ENCODE results near the gene A4GNT.
"Not testable (repeated sequence)": the region's sequence is repeated elsewhere in the genome, so short reads cannot be mapped to it uniquely, and the experiment has no call there.

A4GNT gene

DNA sequence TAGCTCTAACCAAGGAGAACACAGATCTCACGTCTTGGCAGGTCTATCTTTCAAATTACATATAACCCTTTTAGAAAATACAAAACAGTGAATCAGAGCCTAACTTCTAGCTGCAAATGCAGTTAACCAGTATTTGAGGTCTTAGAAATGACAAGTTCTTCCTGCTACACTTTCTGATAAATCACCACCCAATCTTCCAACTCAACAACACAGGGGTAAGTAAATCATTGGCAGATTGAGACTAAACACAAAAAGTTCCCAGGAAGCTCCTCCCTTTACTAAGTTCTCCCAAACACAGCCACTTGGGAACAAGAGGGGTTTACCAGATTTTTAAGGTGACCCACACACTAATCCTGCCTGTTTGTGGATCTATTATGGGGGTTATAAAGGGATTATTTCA, at the start of gene A4GNT:
A4GNT (minus strand) TSS at position 152 of the 400 bp plus-strand sequence. CDS start 1,134 bp downstream, outside the sequence.
- no peak for DNase-seq (ENCODE audit: low spot score)

GRCh38 chr3:138180375-138181029, 48.3 kb upstream of the A4GNT start:
- no peak for DNase-seq (ENCODE audit: low spot score)

DNA sequence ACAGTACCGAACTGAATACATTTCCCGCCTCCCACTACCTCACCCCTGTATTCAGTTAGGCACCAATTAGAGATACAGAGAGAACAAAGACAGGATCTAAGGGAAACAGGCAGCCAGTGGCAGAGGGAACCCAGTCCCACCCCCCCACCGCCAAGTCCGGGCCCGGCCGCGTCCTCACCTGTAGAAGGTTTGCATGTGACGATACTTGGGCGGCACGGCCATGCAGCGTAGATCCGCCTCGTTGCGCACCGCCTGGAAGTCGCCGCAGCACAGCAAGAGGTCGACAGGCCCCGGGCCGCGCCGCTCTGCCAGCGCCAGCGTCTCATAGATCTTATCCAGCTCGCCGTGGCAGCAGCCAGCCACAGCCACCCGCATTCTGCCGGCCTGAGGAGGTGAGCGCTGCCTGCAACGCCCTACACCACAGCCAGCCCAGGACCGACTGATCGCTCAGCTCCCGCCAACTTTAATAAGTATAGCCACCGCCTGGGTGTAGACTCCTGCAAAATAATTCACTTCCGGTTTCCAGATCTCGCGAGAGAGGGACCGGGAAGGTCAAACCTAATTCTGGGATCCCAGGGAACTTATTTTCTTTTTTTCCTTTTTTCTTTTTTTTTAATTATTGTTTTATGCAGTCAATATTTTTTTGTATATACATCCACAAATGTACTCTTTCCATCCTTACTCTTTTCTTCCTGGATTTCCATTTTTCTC, 42.4 kb upstream of the A4GNT start, which contains the start of gene DBR1:
DBR1 (minus strand) TSS at position 501 of the 711 bp plus-strand sequence; CDS start at position 375, 126 bp downstream.
- DNase-seq (ENCODE audit: low spot score): peak; percentile 85

DNA sequence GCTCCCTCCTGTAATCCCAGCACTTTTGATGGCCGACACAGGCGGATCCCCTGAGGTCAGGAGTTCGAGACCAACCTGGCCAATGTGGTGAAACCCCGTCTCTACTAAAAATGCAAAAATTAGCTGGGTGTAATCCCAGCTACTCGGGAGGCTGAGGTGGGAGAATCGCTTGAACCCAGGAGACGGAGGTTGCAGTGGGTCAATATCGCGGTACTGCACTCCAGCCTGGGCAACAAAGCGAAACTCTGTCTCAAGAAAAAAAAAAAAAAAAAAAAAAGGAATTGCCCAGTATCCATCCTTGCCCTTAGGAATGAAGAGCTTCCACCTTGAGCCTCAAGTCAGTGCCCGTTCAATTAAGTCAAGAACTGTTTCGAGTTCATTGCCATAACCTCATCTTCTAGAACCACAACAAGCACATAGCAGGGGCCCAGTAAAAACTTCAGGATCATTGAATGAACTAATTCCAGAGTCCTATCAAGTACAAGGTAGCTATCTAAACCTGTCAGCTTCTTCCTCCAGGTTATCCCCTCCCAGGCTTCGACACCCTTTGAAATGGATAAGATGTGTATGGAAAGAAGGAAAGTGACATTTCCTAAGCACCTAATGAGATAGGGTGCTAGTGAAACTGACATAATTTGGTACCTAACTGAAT, 41.7 kb upstream of the A4GNT start:
- DNase-seq (ENCODE audit: low spot score): no peak

DNA sequence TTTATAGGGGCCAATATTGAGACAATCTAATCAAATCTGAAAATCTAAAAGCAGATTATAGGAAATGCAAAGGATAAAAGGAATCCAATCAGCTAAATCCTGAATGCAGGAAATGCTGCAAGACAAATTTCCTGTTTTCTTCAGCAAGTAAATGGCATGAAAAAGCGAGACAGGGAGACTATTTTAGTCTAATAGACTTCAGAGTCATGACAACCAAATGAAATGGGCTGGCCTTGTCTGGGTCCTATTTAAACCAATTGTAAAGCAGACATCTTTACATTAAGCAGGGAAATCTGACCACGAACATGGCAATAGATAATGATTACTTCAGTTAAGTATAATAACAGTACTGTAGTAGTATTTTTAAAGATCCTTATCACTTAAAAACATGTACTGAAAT, 40.4 kb upstream of the A4GNT start:
- DNase-seq (ENCODE audit: low spot score): no peak

GRCh38 chr3:138165061-138165460, 32.9 kb upstream of the A4GNT start:
- no peak for DNase-seq (ENCODE audit: low spot score)

GRCh38 chr3:138157743-138158142, 25.6 kb upstream of the A4GNT start:
- no peak for DNase-seq (ENCODE audit: low spot score)

DNA sequence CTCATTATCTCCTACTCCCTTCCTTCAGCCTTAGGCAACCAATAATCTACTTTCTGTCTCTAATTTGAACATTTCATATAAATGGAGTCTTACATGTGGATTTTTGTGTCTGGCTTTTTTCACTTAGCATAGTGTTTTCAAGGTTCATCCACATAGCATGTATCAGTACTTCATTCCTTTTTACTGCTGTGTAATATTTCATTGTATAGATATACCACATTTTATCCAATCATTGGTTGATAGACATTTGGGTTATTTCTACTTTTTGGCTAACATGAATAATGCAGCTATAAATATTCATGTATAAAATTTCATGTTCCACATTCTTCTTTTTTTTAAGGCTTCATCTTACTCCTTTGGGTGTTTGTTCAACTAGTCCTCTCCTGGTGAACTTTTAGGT, 22.3 kb upstream of the A4GNT start:
- DNase-seq (ENCODE audit: low spot score): no peak

DNA sequence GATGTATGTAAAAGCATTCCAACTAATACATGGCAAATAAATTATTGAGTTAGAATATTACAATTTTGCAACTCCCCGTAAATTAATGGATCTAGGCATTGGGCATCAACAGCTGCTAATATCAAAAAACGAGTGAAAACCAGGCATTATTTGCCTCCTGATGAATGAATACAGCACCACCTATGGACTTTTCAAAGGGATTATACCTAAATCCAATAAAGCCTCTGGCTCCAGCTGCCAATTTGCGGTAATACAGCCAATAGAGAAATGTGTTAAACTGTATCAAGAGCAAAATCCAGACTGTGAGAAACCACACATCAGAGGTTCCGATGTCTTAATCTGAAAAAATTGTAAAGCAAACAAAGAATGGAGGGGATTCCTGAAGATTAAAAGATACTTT, 16.3 kb upstream of the A4GNT start:
- DNase-seq (ENCODE audit: low spot score): no peak

DNA sequence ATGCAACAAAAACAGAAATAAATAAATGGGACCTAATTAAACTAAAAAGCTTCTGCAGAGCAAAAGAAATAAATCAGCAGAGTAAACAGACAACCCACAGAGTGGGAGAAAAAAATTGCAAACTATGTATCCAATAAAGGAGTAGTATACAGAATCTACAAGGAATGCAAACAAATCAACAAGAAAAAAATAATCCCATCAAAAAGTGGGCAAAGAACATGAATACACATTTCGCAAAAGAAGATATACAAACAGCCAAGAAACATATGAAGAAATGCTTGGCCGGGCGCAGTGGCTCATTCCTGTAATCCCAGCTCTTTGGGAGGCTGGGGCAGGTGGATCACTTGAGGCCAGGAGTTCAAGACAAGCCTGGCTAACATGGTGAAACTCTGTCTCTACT, 10.0 kb upstream of the A4GNT start:
- DNase-seq (ENCODE audit: low spot score): not testable (repeated sequence)

DNA sequence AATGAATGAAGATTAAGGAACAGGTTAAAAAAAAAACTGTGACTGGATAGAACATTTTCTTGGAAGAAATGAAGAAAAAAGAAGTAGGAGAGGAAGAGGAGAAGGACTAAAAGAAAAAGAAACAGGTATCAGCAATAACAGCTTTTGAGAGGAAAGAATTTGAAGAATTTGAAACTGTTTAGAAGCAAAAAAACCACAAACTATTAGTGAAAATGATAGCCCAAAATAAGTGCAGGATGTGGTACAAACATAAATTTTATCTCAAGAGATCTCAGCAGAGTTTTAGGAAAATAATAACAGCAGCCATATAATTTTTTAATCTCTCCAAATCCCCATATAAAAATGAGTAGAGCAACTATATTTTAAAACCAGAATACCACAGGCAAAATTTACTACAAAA, 8.8 kb upstream of the A4GNT start:
- no peak for DNase-seq (ENCODE audit: low spot score)

DNA sequence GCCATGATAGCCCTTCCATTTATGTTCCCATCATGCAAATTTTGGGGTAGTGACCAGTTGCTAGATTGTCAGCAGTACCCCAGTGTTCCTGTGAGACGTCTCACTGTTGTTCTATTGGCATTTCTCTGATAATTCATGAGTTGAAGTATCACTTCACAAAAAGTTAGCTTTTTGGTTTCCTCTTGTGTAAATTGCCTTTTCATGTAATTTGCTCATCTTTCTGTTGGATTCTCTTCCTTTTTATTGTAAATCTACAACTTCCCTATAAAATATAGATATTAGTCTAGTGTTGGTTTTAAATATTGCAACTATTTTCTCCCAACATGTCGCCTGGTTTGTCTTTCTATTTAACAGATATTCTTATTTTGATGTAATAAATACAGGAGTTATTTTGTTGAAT, 7.5 kb upstream of the A4GNT start:
- no peak for DNase-seq (ENCODE audit: low spot score)

- no peak for DNase-seq (ENCODE audit: low spot score)
Measured at GRCh38 chr3:138137861-138138260, 5.7 kb upstream of the A4GNT start.

DNA sequence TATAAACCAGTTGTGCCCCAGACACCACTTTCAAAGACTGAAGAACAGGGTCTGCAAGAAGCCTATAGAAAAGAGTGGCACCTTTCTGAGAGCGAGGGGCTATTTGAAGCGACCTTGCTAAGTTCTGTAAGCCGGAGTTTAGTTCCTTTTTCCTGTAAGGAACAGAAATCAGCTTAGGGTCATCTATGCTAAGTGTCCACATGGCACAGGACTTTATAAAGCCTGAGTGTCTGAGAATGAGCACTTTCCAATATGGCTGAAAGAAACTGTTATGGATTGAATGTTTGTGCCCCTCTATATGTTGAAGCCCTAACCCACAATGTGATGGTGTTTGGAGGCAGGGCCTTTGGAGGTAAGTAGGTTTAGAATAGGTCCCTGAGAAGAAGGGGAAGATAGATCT, 4.0 kb upstream of the A4GNT start:
- DNase-seq (ENCODE audit: low spot score): no peak

DNA sequence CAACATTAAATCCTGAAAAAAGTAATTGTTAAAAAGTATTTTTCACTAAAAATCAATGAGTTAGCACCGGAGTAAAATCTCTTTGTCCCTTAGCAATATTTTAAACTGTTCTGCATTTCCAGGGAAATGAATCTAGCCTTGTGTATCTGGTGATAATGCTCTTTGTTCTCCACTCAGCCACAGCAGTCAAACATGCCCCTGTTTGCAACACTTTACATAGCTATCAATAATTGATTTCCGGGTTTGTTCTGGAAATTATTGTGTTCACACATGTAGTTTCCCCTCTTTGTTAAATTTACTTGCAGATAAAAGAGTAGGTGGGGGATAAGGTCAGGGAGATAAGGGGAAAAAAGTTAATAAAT, 3.6 kb upstream of the A4GNT start:
- no peak for DNase-seq (ENCODE audit: low spot score)

GRCh38 chr3:138135146-138135832, 3.1 kb upstream of the A4GNT start:
- DNase-seq (ENCODE audit: low spot score): no peak

- DNase-seq (ENCODE audit: low spot score): no peak
Measured at GRCh38 chr3:138127636-138128365, 4.4 kb downstream of the A4GNT start.

DNA sequence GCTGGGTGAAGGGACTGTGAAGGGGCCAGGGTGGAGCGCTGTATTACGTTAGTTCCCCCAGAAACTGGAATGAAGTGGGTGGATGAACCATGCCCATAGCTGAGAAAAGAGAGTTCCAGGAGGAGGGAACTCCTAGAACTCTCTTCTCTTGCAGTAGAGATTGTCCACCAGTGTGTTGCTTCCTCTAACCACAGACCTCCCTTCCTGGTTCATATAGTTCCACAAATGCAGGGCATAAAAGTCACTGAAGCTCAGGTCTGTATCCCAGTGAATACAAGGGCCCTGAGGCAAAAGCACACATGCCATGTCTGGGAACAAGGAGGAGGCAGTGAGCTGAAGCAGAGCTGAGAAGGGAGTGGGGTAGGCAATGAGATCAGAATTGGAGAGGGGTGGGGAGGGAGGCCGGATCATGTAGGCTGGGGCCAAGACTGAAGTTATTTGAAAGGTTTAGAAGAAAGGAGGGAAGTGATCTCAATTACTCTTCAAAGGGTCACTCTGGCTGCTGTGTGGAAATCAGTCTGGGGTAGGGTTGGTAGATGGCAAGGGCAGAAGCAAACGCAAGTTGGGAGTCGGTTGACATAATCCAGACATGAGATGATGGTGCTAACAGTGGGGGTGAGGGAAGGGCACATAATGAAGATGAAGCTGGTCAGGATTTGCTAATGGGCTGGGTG, 6.5 kb downstream of the A4GNT start:
- DNase-seq (ENCODE audit: low spot score): peak; percentile 30

DNA sequence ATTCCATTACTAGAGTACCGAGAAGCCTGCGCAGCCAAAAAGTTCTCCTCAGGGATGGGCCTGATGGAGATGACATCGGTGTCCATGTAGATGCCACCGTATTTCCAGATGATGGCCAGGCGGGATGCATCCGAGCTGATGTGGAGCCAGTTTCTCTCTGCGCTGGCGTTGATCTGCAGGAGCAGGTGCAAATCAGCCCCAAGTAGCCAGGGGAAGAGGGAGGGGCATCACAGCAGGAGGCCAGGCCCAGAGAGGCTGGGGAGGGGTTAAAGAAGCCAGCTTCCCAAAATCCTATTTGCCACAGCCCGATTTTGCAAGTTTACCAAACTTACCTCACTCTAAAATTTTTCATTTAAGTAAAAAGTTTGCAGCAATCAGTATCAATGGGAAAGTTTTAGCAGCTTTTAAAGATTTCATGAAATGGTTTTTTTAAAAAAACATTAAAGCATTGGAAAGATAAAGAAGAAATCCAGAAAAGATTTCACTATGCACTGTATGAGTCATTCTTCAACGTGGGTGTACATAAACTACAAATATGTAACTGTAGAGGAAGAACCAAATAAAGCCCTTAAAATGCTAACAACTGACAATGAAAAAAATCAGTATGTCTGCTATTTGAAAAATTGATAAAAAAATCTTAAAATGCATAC, 7.4 kb downstream of the A4GNT start:
- DNase-seq (ENCODE audit: low spot score): peak; percentile 55

DNA sequence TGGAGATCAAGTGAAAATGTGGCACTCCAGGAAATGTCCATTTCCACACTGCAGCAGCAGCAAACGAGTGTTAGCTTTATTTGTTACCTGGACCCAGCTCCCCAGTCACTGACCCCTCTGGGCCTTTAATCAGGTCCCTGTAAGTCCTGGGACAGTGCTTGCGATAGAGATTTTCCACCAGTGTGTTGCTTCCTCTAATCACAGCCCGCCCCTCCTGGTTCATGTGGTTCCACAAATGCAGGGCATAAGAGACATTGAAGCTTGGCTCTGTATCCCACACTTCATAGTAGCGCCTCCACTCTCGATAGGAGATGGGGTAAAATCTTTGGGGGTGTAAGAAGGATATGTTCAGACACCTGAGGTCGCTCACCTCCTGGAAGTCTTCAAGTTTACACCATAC, 8.0 kb downstream of the A4GNT start:
- no peak for DNase-seq (ENCODE audit: low spot score)

DNA sequence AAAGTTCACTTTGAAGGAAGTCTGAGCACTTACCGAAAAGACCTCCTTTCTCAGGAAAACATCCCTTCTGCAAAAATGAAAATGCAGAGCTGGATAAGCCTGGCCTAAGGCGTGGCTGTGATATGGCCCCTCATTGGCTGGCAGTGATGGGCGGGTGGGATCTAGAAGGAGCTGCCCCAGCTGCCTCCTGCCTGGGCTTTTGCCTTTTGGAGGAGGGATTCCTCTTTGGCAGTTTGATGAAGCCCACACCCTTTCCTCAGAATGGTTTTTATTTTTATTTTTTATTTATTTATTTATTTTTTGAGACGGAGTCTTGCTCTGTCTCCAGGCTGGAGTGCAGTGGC, 12.8 kb downstream of the A4GNT start:
- DNase-seq (ENCODE audit: low spot score): no peak

Data from ecto neural progenitor cell (in vitro differentiated cells).